Smooth muscle cell (in vitro differentiated cells): ENCODE measurements around the gene TEX19. TPM values are rescaled to one million over a fixed set of nuclear protein-coding genes. Genes with fewer than 3 reads are reported as not detected.

Source experiments
- DNase-seq: peaks from one replicate; lab custom pipeline; 2025; ENCODE audit not compliant: unreplicated experiment; lab: John Stamatoyannopoulos, UW
- H2AFZ ChIP-seq: fragments of 200-600 bp; sonication (generic); 2 replicates; pipeline ENCODE4 v1.6.0; 2016; ENCODE audit warnings: antibody characterized with exemption, low read depth, mild to moderate bottlenecking
- H3F3A ChIP-seq: fragments of 200-600 bp; sonication (generic); 2 replicates; pipeline ENCODE4 v1.6.0; 2017; ENCODE audit warnings: antibody characterized with exemption, low read depth
- H3K27ac ChIP-seq: fragments of 200-600 bp; sonication (generic); 2 replicates; pipeline ENCODE4 v1.5.1; 2016; ENCODE audit warnings: low read depth, mild to moderate bottlenecking
- H3K27me3 ChIP-seq: fragments of 200-600 bp; sonication (generic); 2 replicates; pipeline ENCODE4 v1.6.1; 2016; ENCODE audit warnings: low read depth, mild to moderate bottlenecking
- H3K36me3 ChIP-seq: fragments of 200-600 bp; sonication (generic); 2 replicates; pipeline ENCODE4 v1.5.1; 2016; ENCODE audit warnings: low read depth
- H3K4me1 ChIP-seq: fragments of 200-600 bp; sonication (generic); 2 replicates; pipeline ENCODE4 v1.5.1; 2016; ENCODE audit warnings: low read depth
- H3K4me2 ChIP-seq: fragments of 200-600 bp; sonication (generic); 2 replicates; pipeline ENCODE4 v1.6.0; 2016; ENCODE audit warnings: mild to moderate bottlenecking
- H3K4me3 ChIP-seq: fragments of 200-600 bp; sonication (generic); 2 replicates; pipeline ENCODE4 v1.5.1; 2016; ENCODE audit warnings: mild to moderate bottlenecking
- H3K79me2 ChIP-seq: fragments of 200-600 bp; sonication (generic); 2 replicates; pipeline ENCODE4 v1.6.0; 2016; ENCODE audit warnings: low read depth, mild to moderate bottlenecking
- H3K9ac ChIP-seq: fragments of 200-600 bp; sonication (generic); 2 replicates; pipeline ENCODE4 v1.6.0; 2016; ENCODE audit warnings: low read depth
- H3K9me3 ChIP-seq: fragments of 200-600 bp; sonication (generic); replicated peaks from 2 replicates; pipeline ENCODE4 v1.5.1; 2016; ENCODE audit warnings: low read depth
- H4K20me1 ChIP-seq: fragments of 200-600 bp; sonication (generic); 2 replicates; pipeline ENCODE4 v1.6.0; 2016; ENCODE audit warnings: low read depth
- CTCF ChIP-seq: fragments of 200-600 bp; sonication (generic); IDR thresholded peaks from 2 replicates; pipeline ENCODE4 v1.5.1; 2017; ENCODE audit warnings: borderline replicate concordance, mild to moderate bottlenecking, antibody characterized with exemption; ENCODE audit not compliant: insufficient read depth, poor library complexity, severe bottlenecking
- WGBS: methylation state at CpG from one replicate; pipeline ENCODE4 v1.1.7; 2016; ENCODE audit warnings: low lambda C conversion rate; 5-methylcytosine and 5-hydroxymethylcytosine counted together
- polyA plus RNA-seq: library from polyadenylated mRNA; unstranded; fragments of >200 nt; fragmentation: Nextera tagmentation; extraction: Ambion mirVana; gene quantifications from 2 replicates; pipeline ENCODE4 v1.2.1, GENCODE V29; 2016
- total RNA-seq: library from RNA; depleted of rRNA; stranded (reverse); fragments of >200 nt; gene quantifications from 2 replicates; pipeline ENCODE4 v1.2.3, GENCODE V29; 2014

TEX19 gene
- total and polyA plus RNA-seq, 2 experiments from 2014 or later = not detected

DNA sequence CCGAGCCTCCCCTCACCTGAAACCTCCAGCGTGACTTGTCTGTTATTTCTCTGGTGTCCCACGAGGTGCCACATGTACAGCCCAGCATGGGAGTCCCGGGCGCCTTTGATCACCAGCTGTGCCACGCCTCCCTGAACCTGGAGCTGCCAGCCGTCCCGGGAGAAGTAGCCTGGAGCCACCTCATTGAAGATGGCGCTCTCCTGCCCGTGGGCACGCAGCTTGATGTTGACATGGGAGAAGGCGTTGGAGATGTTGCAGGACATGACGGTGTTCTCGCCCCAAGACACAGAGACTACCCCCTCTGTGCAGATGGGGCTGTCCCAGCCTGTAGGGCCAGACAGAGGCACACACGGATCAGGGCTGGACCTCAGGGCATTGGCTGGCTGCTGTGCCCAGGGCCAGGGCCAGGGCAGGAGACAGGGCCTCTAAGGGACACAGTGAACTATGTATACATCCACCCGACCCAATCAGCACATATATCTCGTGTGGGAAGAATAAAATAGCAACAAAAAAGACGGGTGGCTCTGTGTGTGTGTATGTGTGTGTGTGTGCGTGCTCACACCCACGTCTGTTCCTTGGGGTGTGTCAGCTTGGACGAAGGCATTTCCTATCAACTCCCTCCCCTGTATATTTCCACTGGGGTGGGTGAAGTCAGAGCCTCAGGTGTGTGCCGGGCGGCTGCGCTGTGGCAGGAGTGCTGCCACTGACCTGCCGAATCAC, 34.3 kb upstream of the TEX19 start:
- H3K36me3 ChIP-seq = no peaks in the 10 kb centered on the region
- no peak overlapping the region for H2AFZ ChIP-seq
- H3K4me2 ChIP-seq = no peak overlapping the region
- peaks cover 4% of the 10 kb centered on the region for H3K27me3 ChIP-seq
- no peaks in the 10 kb centered on the region for H3F3A ChIP-seq
- H3K4me1 ChIP-seq = peaks cover 3% of the 10 kb centered on the region
- H4K20me1 ChIP-seq = no peaks in the 10 kb centered on the region
- no peak for TF ChIP-seq CTCF
- WGBS = 82% methylated on average over 22 of the region's 25 CpGs
- no peaks in the 10 kb centered on the region for H3K9me3 ChIP-seq
- no peaks in the 10 kb centered on the region for H3K79me2 ChIP-seq
- H3K4me3 ChIP-seq = no peak overlapping the region
- no peak overlapping the region for H3K27ac ChIP-seq
- no peak overlapping the region for H3K9ac ChIP-seq
- DNase-seq = no peak

- H4K20me1 ChIP-seq = no peaks in the 10 kb centered on the region
- no peaks in the 10 kb centered on the region for H3K79me2 ChIP-seq
- H3K9me3 ChIP-seq = no peaks in the 10 kb centered on the region
- no peak for DNase-seq
- WGBS = 94% methylated on average over 28 of the region's 30 CpGs
- H3K4me3 ChIP-seq = no peak overlapping the region
- H3K4me1 ChIP-seq = peaks cover 3% of the 10 kb centered on the region
- peaks cover 4% of the 10 kb centered on the region for H3K27me3 ChIP-seq
- H3K9ac ChIP-seq = no peak overlapping the region
- TF ChIP-seq CTCF = no peak
- H3K27ac ChIP-seq = no peak overlapping the region
- no peaks in the 10 kb centered on the region for H3K36me3 ChIP-seq
- H3F3A ChIP-seq = no peaks in the 10 kb centered on the region
- no peak overlapping the region for H2AFZ ChIP-seq
- H3K4me2 ChIP-seq = no peak overlapping the region
Observed at GRCh38 chr17:82325286-82326180, 33.5 kb upstream of the TEX19 start.

- 81% methylated on average over 12 of the region's 15 CpGs for WGBS
- H3K9ac ChIP-seq = no peak overlapping the region
- H3K4me1 ChIP-seq = peaks cover 3% of the 10 kb centered on the region
- no peaks in the 10 kb centered on the region for H3K36me3 ChIP-seq
- H3K9me3 ChIP-seq = no peaks in the 10 kb centered on the region
- no peaks in the 10 kb centered on the region for H3K79me2 ChIP-seq
- H4K20me1 ChIP-seq = no peaks in the 10 kb centered on the region
- no peak for DNase-seq
- no peak overlapping the region for H3K4me2 ChIP-seq
- no peak overlapping the region for H3K4me3 ChIP-seq
- no peaks in the 10 kb centered on the region for H3F3A ChIP-seq
- no peak overlapping the region for H3K27ac ChIP-seq
- TF ChIP-seq CTCF = no peak
- H3K27me3 ChIP-seq = peaks cover 6% of the 10 kb centered on the region
- H2AFZ ChIP-seq = no peak overlapping the region
Observed at GRCh38 chr17:82327289-82327688, 31.8 kb upstream of the TEX19 start.
